ENCODE results near the gene PTPN3. TPM values are rescaled to one million over a fixed set of nuclear protein-coding genes. Genes with fewer than 3 reads are reported as not detected.

PTPN3 gene
- total and polyA plus RNA-seq, 2 donors from 2014 or later, result 33.7 to 40.6 TPM

DNA sequence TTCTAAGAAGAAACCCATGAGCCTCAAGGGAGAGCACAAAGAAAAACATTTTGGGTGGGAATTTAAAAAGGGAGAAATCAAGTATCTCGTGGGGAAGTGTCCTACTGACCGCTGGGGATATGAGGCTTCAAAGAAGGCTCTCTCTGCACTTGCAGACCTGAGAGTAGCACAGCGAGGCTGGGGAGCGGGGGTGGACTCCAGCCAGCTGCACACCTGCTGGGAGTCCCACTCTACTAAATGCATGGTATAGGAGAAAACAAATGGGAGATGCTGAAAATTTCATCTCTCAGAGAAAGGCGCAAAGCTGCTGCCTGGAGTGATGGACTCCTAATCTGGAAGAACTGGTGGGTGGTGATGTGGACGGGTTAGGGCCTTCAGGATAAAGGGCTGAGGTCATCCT, 110.3 kb downstream of the PTPN3 start:
- DNase-seq (no peak), FAIRE-seq (no peak)
- H3K27ac ChIP-seq (ENCODE audit: low read depth in 2 of 2, low read length in 2 of 2), result no peak overlapping the region
- H3K4me1 ChIP-seq (ENCODE audit: control insufficient read depth in 2 of 3, insufficient read depth in 2 of 3, low read depth in 1 of 3, low read length in 3 of 3), result no peaks in the 10 kb centered on the region
- TF ChIP-seq, protein P1, sequence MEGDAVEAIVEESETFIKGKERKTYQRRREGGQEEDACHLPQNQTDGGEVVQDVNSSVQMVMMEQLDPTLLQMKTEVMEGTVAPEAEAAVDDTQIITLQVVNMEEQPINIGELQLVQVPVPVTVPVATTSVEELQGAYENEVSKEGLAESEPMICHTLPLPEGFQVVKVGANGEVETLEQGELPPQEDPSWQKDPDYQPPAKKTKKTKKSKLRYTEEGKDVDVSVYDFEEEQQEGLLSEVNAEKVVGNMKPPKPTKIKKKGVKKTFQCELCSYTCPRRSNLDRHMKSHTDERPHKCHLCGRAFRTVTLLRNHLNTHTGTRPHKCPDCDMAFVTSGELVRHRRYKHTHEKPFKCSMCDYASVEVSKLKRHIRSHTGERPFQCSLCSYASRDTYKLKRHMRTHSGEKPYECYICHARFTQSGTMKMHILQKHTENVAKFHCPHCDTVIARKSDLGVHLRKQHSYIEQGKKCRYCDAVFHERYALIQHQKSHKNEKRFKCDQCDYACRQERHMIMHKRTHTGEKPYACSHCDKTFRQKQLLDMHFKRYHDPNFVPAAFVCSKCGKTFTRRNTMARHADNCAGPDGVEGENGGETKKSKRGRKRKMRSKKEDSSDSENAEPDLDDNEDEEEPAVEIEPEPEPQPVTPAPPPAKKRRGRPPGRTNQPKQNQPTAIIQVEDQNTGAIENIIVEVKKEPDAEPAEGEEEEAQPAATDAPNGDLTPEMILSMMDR (IDR thresholded peaks at IDR 0.05; ENCODE audit: borderline replicate concordance, extremely low read depth, insufficient read depth), result no peak
- no peaks in the 10 kb centered on the region for H3K9me3 ChIP-seq (ENCODE audit: control insufficient read depth in 2 of 3, insufficient read depth in 1 of 3, low read length in 3 of 3)
- H3K36me3 ChIP-seq (ENCODE audit: control insufficient read depth in 2 of 3, insufficient read depth in 3 of 3, low read length in 3 of 3), result peaks cover 6 to 62% (median 56%) of the 10 kb centered on the region in 3 donors
- H3K9ac ChIP-seq (ENCODE audit: low read length in 3 of 3), result no peak overlapping the region
- no peak overlapping the region for H3K4me3 ChIP-seq (ENCODE audit: low read length in 3 of 3)
- intact Hi-C loops (cut with DNase I), result no loop called here
- no peaks in the 10 kb centered on the region for H3K27me3 ChIP-seq (ENCODE audit: control insufficient read depth, insufficient read depth, low read length)

DNA sequence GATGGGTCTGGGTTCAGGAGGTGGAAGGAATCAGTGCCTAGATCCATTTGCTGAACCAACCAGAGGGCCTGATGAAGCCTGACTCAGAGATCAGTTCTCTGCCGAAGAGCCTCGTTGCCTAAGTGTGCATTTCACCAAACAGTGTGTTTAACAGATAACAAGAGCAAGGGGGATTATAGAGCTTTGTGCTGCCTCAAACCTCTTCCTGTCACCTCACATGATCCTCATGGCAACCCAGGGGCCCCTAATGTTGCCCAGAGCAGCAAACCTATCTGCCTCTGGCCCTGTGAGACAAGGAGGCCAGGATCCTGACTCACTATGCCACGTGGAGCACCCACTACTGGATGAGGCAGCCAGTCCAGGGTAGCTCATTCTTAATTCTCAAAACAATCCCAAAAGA, 110.9 kb downstream of the PTPN3 start:
- no peaks in the 10 kb centered on the region for H3K9me3 ChIP-seq (ENCODE audit: control insufficient read depth in 2 of 3, insufficient read depth in 1 of 3, low read length in 3 of 3)
- no peak for FAIRE-seq
- intact Hi-C loops (cut with DNase I), result no loop called here
- H3K4me1 ChIP-seq (ENCODE audit: control insufficient read depth in 2 of 3, insufficient read depth in 2 of 3, low read depth in 1 of 3, low read length in 3 of 3), result no peaks in the 10 kb centered on the region
- H3K27ac ChIP-seq (ENCODE audit: low read depth in 2 of 2, low read length in 2 of 2), result no peak overlapping the region
- H3K27me3 ChIP-seq (ENCODE audit: control insufficient read depth, insufficient read depth, low read length), result no peaks in the 10 kb centered on the region
- TF ChIP-seq, protein P1 (IDR thresholded peaks at IDR 0.05; ENCODE audit: borderline replicate concordance, extremely low read depth, insufficient read depth), result no peak
- peaks cover 6 to 67% (median 61%) of the 10 kb centered on the region in 3 donors for H3K36me3 ChIP-seq (ENCODE audit: control insufficient read depth in 2 of 3, insufficient read depth in 3 of 3, low read length in 3 of 3)
- no peak overlapping the region for H3K9ac ChIP-seq (ENCODE audit: low read length in 3 of 3)
- DNase-seq, result no peak
- H3K4me3 ChIP-seq (ENCODE audit: low read length in 3 of 3), result no peak overlapping the region

DNA sequence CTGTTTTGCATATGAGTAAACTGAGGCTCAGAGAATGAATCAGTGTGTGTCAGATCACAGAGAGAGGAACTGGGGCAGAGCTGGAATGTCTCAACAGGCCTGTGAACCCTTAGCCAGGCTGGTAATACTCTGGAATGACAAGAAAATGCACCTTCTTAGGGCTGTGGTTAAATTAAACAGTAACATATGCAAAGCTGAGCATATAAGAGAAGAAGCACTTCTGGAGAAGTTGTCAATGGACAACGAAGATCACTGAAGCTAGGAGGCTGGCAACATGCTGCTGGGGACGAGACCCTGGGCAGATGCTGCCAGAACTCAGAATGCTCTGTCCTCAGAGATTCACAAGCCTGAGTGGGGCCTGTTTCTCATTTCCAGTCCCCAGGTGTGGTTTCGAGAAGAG, 112.6 kb downstream of the PTPN3 start:
- H3K9ac ChIP-seq (ENCODE audit: low read length in 3 of 3), result no peak overlapping the region
- H3K36me3 ChIP-seq (ENCODE audit: control insufficient read depth in 2 of 3, insufficient read depth in 3 of 3, low read length in 3 of 3), result peaks cover 6 to 72% (median 72%) of the 10 kb centered on the region in 3 donors
- FAIRE-seq (no peak), DNase-seq (no peak)
- H3K27me3 ChIP-seq (ENCODE audit: control insufficient read depth, insufficient read depth, low read length), result no peaks in the 10 kb centered on the region
- no peaks in the 10 kb centered on the region for H3K9me3 ChIP-seq (ENCODE audit: control insufficient read depth in 2 of 3, insufficient read depth in 1 of 3, low read length in 3 of 3)
- no peak overlapping the region for H3K27ac ChIP-seq (ENCODE audit: low read depth in 2 of 2, low read length in 2 of 2)
- H3K4me3 ChIP-seq (ENCODE audit: low read length in 3 of 3), result no peak overlapping the region
- TF ChIP-seq, protein P1 (IDR thresholded peaks at IDR 0.05; ENCODE audit: borderline replicate concordance, extremely low read depth, insufficient read depth), result no peak
- no peaks in the 10 kb centered on the region for H3K4me1 ChIP-seq (ENCODE audit: control insufficient read depth in 2 of 3, insufficient read depth in 2 of 3, low read depth in 1 of 3, low read length in 3 of 3)
- intact Hi-C loops (cut with DNase I), result no loop called here

DNA sequence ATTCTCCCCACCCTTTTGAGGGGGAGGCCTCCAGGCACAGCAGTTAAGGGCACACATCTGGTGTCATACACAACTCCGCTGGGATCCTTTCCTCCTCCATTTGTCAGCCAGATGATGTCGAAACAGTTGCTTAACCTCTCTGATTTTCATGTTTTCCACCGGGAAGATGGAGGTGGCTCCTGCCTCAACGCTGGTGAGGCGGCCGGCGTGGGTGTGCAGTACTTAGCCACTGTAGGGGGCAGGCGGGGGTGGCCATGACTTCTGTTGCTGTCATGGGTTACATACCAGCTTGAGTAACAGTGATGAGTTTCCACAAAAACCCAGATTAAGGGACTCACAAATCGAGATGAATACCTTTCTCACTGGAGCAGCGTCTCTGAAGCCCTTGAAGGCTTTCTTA, 114.2 kb downstream of the PTPN3 start:
- no peak overlapping the region for H3K27ac ChIP-seq (ENCODE audit: low read depth in 2 of 2, low read length in 2 of 2)
- H3K9me3 ChIP-seq (ENCODE audit: control insufficient read depth in 2 of 3, insufficient read depth in 1 of 3, low read length in 3 of 3), result no peaks in the 10 kb centered on the region
- TF ChIP-seq, protein P1 (IDR thresholded peaks at IDR 0.05; ENCODE audit: borderline replicate concordance, extremely low read depth, insufficient read depth), result no peak
- no peaks in the 10 kb centered on the region for H3K27me3 ChIP-seq (ENCODE audit: control insufficient read depth, insufficient read depth, low read length)
- peaks cover 4 to 68% (median 62%) of the 10 kb centered on the region in 3 donors for H3K36me3 ChIP-seq (ENCODE audit: control insufficient read depth in 2 of 3, insufficient read depth in 3 of 3, low read length in 3 of 3)
- no peak overlapping the region for H3K9ac ChIP-seq (ENCODE audit: low read length in 3 of 3)
- FAIRE-seq (no peak), DNase-seq (no peak)
- no peak overlapping the region for H3K4me3 ChIP-seq (ENCODE audit: low read length in 3 of 3)
- no peaks in the 10 kb centered on the region for H3K4me1 ChIP-seq (ENCODE audit: control insufficient read depth in 2 of 3, insufficient read depth in 2 of 3, low read depth in 1 of 3, low read length in 3 of 3)
- intact Hi-C loops (cut with DNase I), result no loop called here
